Endothelial cell of umbilical vein (primary cell): Measurements from ENCODE around the gene SLC15A1. TPM values are rescaled to one million over a fixed set of nuclear protein-coding genes. Genes with fewer than 3 reads are reported as not detected.

Experiments used
- BruUV-seq: library from RNA; stranded (reverse); fragments of 400-500 nt; replicated peaks from 2 replicates; lab custom pipeline; 2021; lab: Mats Ljungman, UMichigan
- CTCF ChIA-PET: fragments of 300-600, 350-600 bp; sonication (Branson Sonifier 250); formaldehyde crosslinking; loops from one replicate; lab custom pipeline; 2021; ENCODE audit warnings: antibody characterized with exemption, inconsistent platforms; lab: Charles Lee
- POLR2A ChIA-PET: fragments of 300-600, 350-600 bp; sonication (Branson Sonifier 250); formaldehyde crosslinking; loops from one replicate; lab custom pipeline; 2021; ENCODE audit warnings: antibody characterized with exemption, inconsistent platforms; lab: Charles Lee
- DNase-seq: peaks from one replicate; pipeline ENCODE4 v3.0.0-alpha.2; 2011; ENCODE audit warnings: low read depth, low spot score
- FAIRE-seq: peaks from 2 replicates; lab custom pipeline; 2011; peaks lifted over from hg19 to GRCh38; lab: Jason Lieb, UNC
- H2AFZ ChIP-seq: 2 replicates; pipeline ENCODE4 v1.6.0; 2012; ENCODE audit warnings: low read depth, low read length, control low read depth, inconsistent platforms
- H3K27ac ChIP-seq: 2 replicates; pipeline ENCODE4 v1.5.1; 2011; ENCODE audit warnings: low read depth, mild to moderate bottlenecking, control low read depth, low read length, moderate library complexity; ENCODE audit not compliant: insufficient read depth
- H3K27me3 ChIP-seq, 2 experiments: 2 replicates each; pipeline versions ENCODE4 v1.6.0 to v1.6.1; 2011; ENCODE audit warnings: low read length in 2 of 2, mixed read lengths in 1 of 2; ENCODE audit not compliant: control insufficient read depth in 2 of 2, insufficient read depth in 2 of 2
- H3K36me3 ChIP-seq, 2 experiments: 2 replicates in 1 of 2; 3 replicates in 1 of 2; pipeline ENCODE4 v1.5.1; 2011; ENCODE audit warnings: low read length in 2 of 2, mild to moderate bottlenecking in 1 of 2, moderate library complexity in 1 of 2; ENCODE audit not compliant: control insufficient read depth in 2 of 2, insufficient read depth in 2 of 2; ENCODE audit errors: extremely low read depth in 1 of 2
- H3K4me1 ChIP-seq: 3 replicates; pipeline ENCODE4 v1.5.1; 2011; ENCODE audit warnings: mild to moderate bottlenecking, low read length; ENCODE audit not compliant: control insufficient read depth, insufficient read depth; ENCODE audit errors: extremely low read depth
- H3K4me2 ChIP-seq: 2 replicates; pipeline ENCODE4 v1.6.1; 2011; ENCODE audit warnings: low read length, control low read depth, mixed read lengths; ENCODE audit not compliant: insufficient read depth
- H3K4me3 ChIP-seq, 3 experiments: fragments of 200-600 bp in 1 of 3; sonication (generic), shearing (Covaris generic) in 1 of 3; replicated peaks in 1 of 3; 2 replicates each; pipeline ENCODE4 v1.5.1; 2011 to 2016; ENCODE audit warnings: control low read depth in 3 of 3, low read length in 3 of 3, mild to moderate bottlenecking in 2 of 3, inconsistent platforms in 1 of 3, low read depth in 1 of 3, moderate library complexity in 1 of 3; ENCODE audit not compliant: insufficient read depth in 1 of 3
- H3K79me2 ChIP-seq: 2 replicates; pipeline ENCODE4 v1.6.0; 2012; ENCODE audit warnings: low read length, inconsistent platforms; ENCODE audit not compliant: control insufficient read depth, insufficient read depth
- H3K9ac ChIP-seq: replicated peaks from 2 replicates; pipeline ENCODE3; 2011; ENCODE audit warnings: low read length, control low read depth; ENCODE audit not compliant: insufficient read depth; ENCODE audit errors: extremely low read depth
- H3K9me1 ChIP-seq: replicated peaks from 3 replicates; pipeline ENCODE4 v1.6.0; 2011; ENCODE audit warnings: mild to moderate bottlenecking, low read length; ENCODE audit not compliant: control insufficient read depth, insufficient read depth; ENCODE audit errors: extremely low read depth
- H3K9me3 ChIP-seq: replicated peaks from 2 replicates; pipeline ENCODE4 v1.5.1; 2012; ENCODE audit warnings: low read length, inconsistent platforms; ENCODE audit not compliant: control insufficient read depth, insufficient read depth
- H4K20me1 ChIP-seq: replicated peaks from 2 replicates; pipeline ENCODE3; 2011; ENCODE audit warnings: mild to moderate bottlenecking, low read length; ENCODE audit not compliant: control insufficient read depth, insufficient read depth; ENCODE audit errors: extremely low read depth
- EZH2 ChIP-seq: IDR thresholded peaks from 2 replicates; pipeline ENCODE4 v1.6.1; 2012; ENCODE audit warnings: borderline replicate concordance, low read depth, mild to moderate bottlenecking, moderate library complexity, low read length, inconsistent platforms; ENCODE audit not compliant: severe bottlenecking
- FOS ChIP-seq: IDR thresholded peaks from 2 replicates; pipeline ENCODE4 v1.6.1; 2011; ENCODE audit warnings: mild to moderate bottlenecking, low read length, moderate library complexity, borderline replicate concordance; ENCODE audit not compliant: insufficient read depth
- GATA2 ChIP-seq: IDR thresholded peaks from 2 replicates; pipeline ENCODE4 v1.7.0; 2011; ENCODE audit warnings: low read depth, mild to moderate bottlenecking, moderate library complexity, mixed read lengths, low read length; ENCODE audit not compliant: insufficient read length, insufficient read depth
- JUN ChIP-seq: IDR thresholded peaks from 2 replicates; pipeline ENCODE4 v1.6.1; 2011; ENCODE audit warnings: borderline replicate concordance, low read depth; ENCODE audit not compliant: insufficient read length, insufficient read depth
- MYC ChIP-seq: IDR thresholded peaks from one replicate; pipeline ENCODE4 v1.6.1; 2011; ENCODE audit warnings: mild to moderate bottlenecking, low read depth, low read length
- POLR2A ChIP-seq: IDR thresholded peaks from 2 replicates; pipeline ENCODE4 v1.6.1; 2012; ENCODE audit warnings: low read depth, mild to moderate bottlenecking, control low read depth, low read length
- POLR2AphosphoS5 ChIP-seq: IDR thresholded peaks from 2 replicates; pipeline ENCODE4 v1.6.1; 2012; ENCODE audit warnings: low read depth, mild to moderate bottlenecking, control low read depth, low read length, moderate library complexity; ENCODE audit not compliant: insufficient read depth
- dilution Hi-C: fragments of 300-500 bp; cut with MboI; formaldehyde crosslinking; loops from one replicate; pipeline ENCODE4 v1.15.0; 2019; ENCODE audit warnings: low sequenced_read_pairs; ENCODE audit not compliant: extremely low pct_ligation_motif_present
- intact Hi-C: fragments of 100-400 bp; cut with micrococcal nuclease; formaldehyde crosslinking; loops from one replicate; pipeline ENCODE4 v1.10.0; 2022
- polyA plus RNA-seq, 4 experiments: library from polyadenylated mRNA; depleted of rRNA in 3 of 4; stranded (reverse) in 3 of 4; unstranded in 1 of 4; fragments of >200 nt; gene quantifications; 2 replicates each; pipeline versions ENCODE4 v1.2.1 to v1.2.3, GENCODE V29; 2011 to 2012; ENCODE audit warnings: missing spikeins in 1 of 4
- total RNA-seq: library from RNA; stranded (reverse); gene quantifications from 2 replicates; pipeline ENCODE4 v1.2.3, GENCODE V29; 2021
- TF ChIP-seq, protein P1 (sequence below): IDR thresholded peaks from 2 replicates; pipeline ENCODE4 v1.6.1; 2011; ENCODE audit not compliant: insufficient read depth, insufficient read length
- TF ChIP-seq, protein P2 (sequence below), 2 donors: IDR thresholded peaks; 1 replicate in 1 of 2; 2 replicates in 1 of 2; pipeline ENCODE4 v1.5.1; 2011; ENCODE audit warnings: low read length in 2 of 2, mild to moderate bottlenecking in 2 of 2, moderate library complexity in 2 of 2, control low read depth in 1 of 2, inconsistent platforms in 1 of 2, low read depth in 1 of 2; ENCODE audit not compliant: insufficient read depth in 1 of 2; ENCODE audit errors: extremely low read depth in 1 of 2

SLC15A1 gene
- total and polyA plus RNA-seq, 2 donors (not counting 3 experiments of a cell fraction or from before 2014, with no cell fraction given): not detected

DNA sequence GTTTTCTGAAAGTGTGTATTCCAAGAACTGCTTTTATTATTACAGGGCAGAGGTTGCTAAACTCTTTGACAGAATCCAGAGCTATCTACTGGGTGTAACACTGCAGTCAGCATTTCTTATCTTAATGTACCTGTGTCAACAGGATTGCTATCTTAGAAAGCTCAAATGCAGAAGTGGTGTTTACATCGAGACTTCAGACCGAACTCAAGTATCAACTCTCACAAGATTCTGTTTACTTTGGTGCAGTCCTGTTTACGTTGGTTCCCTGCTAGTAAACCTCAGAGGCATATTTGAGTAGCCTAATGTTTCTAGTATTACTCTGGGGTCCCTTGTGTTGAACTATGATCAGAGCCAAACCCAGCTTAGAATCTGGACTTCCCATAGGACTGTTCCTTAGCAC is 20.5 kb downstream of the SLC15A1 start:
- no peaks in the 10 kb centered on the region for H3K36me3 ChIP-seq
- CTCF ChIA-PET: interaction anchor here (1.3 kb wide), 1 partner anchor 59 kb away, joined by 3 read pairs; no protein-coding TSS in a partner anchor

More for the DNA sequence above, 20.5 kb downstream of the SLC15A1 start:
- intact Hi-C loops: no loop called here
- dilution Hi-C loops: no loop called here
- no peak overlapping the region for H3K4me2 ChIP-seq
- H3K4me3 ChIP-seq: no peak overlapping the region
- no peak overlapping the region for H3K27ac ChIP-seq
- peaks cover 2 to 9% of the 10 kb centered on the region in 2 experiments for H3K27me3 ChIP-seq
- BruUV-seq: no TSS peak
- no peaks in the 10 kb centered on the region for H3K4me1 ChIP-seq
- no peak overlapping the region for H2AFZ ChIP-seq
- FAIRE-seq: peak; percentile 12
- TF ChIP-seq POLR2A (no peak), POLR2AphosphoS5 (no peak), MYC (no peak), EZH2 (no peak), JUN (no peak), FOS (no peak), GATA2 (no peak)
- TF ChIP-seq, protein P1, sequence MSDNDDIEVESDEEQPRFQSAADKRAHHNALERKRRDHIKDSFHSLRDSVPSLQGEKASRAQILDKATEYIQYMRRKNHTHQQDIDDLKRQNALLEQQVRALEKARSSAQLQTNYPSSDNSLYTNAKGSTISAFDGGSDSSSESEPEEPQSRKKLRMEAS: no peak
- TF ChIP-seq, protein P2, sequence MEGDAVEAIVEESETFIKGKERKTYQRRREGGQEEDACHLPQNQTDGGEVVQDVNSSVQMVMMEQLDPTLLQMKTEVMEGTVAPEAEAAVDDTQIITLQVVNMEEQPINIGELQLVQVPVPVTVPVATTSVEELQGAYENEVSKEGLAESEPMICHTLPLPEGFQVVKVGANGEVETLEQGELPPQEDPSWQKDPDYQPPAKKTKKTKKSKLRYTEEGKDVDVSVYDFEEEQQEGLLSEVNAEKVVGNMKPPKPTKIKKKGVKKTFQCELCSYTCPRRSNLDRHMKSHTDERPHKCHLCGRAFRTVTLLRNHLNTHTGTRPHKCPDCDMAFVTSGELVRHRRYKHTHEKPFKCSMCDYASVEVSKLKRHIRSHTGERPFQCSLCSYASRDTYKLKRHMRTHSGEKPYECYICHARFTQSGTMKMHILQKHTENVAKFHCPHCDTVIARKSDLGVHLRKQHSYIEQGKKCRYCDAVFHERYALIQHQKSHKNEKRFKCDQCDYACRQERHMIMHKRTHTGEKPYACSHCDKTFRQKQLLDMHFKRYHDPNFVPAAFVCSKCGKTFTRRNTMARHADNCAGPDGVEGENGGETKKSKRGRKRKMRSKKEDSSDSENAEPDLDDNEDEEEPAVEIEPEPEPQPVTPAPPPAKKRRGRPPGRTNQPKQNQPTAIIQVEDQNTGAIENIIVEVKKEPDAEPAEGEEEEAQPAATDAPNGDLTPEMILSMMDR (IDR thresholded peaks at IDR 0.05; ENCODE audit: extremely low read depth in 1 of 2, insufficient read depth in 1 of 2, low read depth in 1 of 2, low read length in 2 of 2): no peak
- H3K9me3 ChIP-seq: no peaks in the 10 kb centered on the region
- H4K20me1 ChIP-seq: no peaks in the 10 kb centered on the region
- POLR2A ChIA-PET: no interaction called here
- DNase-seq: no peak
- no peaks in the 10 kb centered on the region for H3K79me2 ChIP-seq
- no peak overlapping the region for H3K9ac ChIP-seq
- no peaks in the 10 kb centered on the region for H3K9me1 ChIP-seq
